GM18907 (cell line): Measurements from ENCODE around the gene TIMM23.
"Not testable (repeated sequence)": the region's sequence is repeated elsewhere in the genome, so short reads cannot be mapped to it uniquely, and the experiment has no call there.

Experiments used
- ATAC-seq: cut with Tn5 transposase; IDR thresholded peaks from one replicate; pipeline ENCODE4 v1.9.1; 2021; ENCODE audit warnings: mild to moderate bottlenecking, moderate library complexity; ENCODE audit not compliant: unreplicated experiment

TIMM23 gene

GRCh38 chr10:45985590-45985989 is 13.3 kb downstream of the TIMM23 start:
- ATAC-seq = not testable (repeated sequence)

DNA sequence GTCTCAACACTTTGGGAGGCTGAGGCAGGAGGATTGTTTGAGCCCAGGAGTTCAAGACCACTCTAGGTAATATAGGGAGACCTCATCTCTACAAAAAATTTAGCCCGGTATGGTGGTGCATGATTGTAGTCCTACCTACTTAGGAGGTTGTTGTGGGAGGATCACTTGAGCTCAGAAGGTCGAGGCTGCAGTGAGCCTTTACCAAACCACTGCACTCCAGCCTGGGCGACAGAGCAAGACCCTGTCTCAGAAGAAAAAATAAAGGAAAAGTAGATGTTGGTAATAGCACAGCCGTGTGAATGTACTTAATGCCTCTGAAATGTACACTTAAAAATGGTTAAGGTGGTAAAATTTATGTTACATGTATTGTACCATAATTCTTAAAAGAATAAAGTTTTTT is 25.3 kb downstream of the TIMM23 start:
- no peak for ATAC-seq

GRCh38 chr10:45997994-45998763 is 25.9 kb downstream of the TIMM23 start:
- no peak for ATAC-seq

DNA sequence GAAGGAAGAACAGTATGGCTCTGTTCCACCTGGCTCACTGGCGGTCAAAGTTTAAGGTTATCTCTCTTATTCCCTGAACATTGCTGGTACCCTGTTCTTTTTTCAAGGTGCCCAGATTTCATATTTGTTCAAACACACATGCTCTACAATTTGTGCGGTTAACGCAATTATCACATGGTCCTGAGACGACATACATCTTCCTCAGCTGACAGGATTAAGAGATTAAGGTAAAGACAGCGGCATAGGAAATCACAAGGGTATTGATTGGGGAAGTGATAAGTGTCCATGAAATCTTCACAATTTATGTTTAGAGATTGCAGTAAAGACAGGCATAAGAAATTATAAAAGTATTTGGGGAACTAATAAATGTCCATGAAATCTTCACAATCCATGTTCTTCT is 27.7 kb downstream of the TIMM23 start:
- ATAC-seq = not testable (repeated sequence)

DNA sequence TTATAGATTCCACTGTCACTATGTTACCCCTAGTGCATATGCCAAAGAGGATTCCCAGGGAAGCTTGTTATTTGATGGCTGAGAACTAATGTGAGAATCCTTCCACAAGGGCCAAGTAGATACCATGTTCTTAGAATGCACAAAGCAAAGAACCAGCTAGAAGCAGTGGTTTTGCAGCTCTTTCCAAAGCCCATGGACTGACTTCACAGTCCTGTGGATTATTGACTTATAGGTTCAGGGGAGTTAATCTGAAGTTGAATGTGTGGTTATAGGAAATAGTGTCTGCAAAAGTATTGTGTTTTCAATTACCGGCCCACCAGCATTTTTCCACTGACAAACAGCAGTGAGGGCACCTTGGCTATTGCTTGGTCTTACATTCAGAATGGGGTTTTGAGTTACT is 28.2 kb downstream of the TIMM23 start:
- no peak for ATAC-seq

- ATAC-seq = no peak
Observed at GRCh38 chr10:46001187-46001756, 29.0 kb downstream of the TIMM23 start.

DNA sequence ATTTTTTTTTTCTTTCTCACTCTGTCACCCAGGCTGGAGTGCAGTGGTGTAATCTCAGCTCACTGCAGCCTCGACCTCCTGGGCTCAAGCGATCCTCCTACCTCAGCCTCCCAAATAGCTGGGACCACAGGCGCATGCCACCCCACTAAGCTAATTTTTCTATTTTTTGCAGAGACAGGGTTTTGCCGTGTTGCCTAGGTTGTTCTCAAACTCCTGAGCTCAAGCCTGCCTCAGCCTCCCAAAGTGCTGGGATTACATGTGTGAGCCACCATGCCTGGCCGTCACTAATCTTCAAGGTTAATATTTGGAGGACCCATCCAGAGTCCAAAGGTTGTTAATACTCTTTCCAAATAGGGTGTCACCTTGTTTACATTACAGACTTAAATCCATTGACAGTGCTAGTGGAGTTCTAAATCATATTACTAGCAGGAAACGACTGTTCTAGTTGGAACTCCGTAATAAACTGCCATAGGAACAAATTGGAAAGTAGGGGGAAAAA is 29.9 kb downstream of the TIMM23 start:
- not testable (repeated sequence) for ATAC-seq

DNA sequence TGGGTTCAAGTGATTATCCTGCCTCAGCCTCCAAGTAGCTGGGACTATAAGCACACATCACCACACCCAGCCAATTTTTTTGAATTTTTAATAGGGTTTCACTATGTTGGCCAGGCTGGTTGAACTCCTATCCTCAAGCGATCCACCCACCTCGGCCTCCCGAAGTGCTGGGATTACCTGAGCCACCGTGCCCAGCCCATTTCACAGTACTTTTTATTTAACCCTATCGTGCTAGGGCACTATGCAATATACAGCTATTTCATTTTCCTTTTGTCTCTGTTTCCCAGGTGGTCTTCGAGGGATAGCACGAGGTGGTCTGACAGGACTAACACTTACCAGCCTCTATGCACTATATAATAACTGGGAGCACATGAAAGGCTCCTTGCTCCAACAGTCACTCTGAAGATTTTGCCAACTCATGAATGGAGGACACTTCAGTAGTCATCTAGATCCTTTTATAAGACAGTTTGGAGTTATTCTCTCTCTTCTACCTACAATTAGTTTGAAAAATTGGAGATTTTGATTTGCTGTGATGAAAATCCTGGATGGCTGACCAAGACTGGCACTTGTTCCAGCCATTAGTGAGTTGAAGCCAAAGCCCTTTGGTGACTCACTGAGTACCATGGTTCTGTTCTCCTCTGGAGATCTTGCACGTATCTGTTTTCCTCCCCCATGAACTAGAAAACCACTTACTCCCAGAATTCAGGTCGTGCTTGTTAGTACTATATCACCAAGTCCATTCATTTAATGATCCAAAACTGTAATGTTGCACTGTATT is 30.8 kb downstream of the TIMM23 start:
- ATAC-seq = no peak

- ATAC-seq = no peak
Observed at GRCh38 chr10:46004963-46005362, 32.7 kb downstream of the TIMM23 start.

DNA sequence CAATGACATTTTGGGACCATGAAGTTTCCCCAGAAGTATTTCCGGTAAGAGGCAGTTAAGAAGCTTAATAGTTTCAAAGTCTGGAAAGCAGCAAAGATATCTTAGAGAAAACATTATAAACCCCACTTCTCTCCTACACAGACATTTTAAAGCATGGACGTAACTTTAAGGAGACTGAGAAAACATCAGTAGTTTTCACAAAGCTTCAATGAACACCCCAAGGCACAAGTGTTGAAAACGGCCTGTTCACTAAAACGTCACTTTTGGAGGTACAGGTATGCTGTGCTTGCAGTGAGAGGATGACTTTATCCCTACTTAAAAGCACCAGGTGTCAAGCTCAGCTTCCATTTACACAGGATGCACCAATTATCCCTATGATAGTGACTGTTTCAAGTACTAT is 33.1 kb downstream of the TIMM23 start:
- ATAC-seq = no peak

- ATAC-seq = no peak
Observed at GRCh38 chr10:46006219-46006618, 33.9 kb downstream of the TIMM23 start.

- ATAC-seq = no peak
Observed at GRCh38 chr10:46012746-46013145, 40.5 kb downstream of the TIMM23 start.

DNA sequence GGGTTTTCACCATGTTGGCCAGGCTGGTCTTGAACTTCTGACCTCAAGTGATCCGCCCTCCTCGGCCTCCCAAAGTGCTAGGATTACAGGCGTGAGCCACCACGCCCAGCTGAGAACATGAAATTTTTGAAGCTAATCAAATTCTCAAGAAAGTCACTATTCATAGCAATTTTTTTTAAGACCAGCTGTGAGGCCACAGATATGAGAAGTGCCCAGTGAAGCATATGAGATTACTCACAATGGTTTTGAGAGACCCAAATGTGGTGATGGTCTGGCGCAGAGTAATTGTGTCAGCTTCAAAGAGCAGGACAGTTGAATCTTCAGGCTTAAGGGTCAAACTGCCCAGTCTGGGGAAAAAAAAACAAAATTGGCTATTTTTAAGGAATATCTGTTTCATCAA is 41.9 kb downstream of the TIMM23 start:
- no peak for ATAC-seq

DNA sequence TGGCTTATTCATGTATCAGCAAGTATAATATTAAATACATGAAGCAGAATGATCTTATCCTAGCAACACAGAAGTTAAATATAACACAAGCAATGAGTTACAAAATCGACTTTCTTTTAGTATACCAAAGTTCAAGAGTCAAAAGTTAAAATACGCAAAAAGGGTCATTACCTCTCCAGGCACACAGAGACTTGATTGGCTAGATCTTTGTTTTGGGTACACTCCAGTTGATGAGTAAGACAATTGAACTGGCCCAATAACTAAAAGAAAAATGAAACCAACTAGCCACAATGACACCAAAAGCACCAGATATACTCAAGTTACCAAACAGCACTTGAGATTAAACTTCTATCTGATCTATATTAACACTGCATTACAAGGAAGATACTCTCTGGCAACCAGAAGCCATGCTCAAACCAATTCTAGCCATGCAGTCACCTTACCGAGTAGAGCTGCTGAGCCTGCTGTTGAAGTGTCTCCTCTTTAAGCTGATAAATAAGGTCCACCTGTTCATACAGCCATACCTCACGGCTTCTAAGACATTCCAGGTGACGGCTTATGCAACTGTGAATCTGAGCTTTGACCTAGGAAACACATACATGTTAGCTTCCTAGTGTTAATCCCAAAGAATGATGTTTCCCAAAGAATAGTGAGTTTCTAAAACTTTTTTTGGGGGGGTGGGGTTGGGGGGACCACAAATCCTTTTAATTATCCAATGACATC is 42.6 kb downstream of the TIMM23 start:
- no peak for ATAC-seq

GRCh38 chr10:46016190-46016589 is 43.9 kb downstream of the TIMM23 start:
- ATAC-seq = no peak

- no peak for ATAC-seq
Observed at GRCh38 chr10:46016811-46017210, 44.5 kb downstream of the TIMM23 start.

GRCh38 chr10:46017733-46018132 is 45.4 kb downstream of the TIMM23 start:
- no peak for ATAC-seq

GRCh38 chr10:46018453-46019176 is 46.3 kb downstream of the TIMM23 start:
- ATAC-seq = no peak

- no peak for ATAC-seq
Observed at GRCh38 chr10:46019177-46019528, 46.9 kb downstream of the TIMM23 start.

GRCh38 chr10:46019569-46020343 is 47.5 kb downstream of the TIMM23 start:
- peak; percentile 41 for ATAC-seq
